Measurements from ENCODE around the gene DAZAP1. TPM values are rescaled to one million over a fixed set of nuclear protein-coding genes. Genes with fewer than 3 reads are reported as not detected.

Gene DAZAP1
- total and polyA plus RNA-seq, 7 donors, result 59.9 to 122 (median 90.9) TPM

DNA sequence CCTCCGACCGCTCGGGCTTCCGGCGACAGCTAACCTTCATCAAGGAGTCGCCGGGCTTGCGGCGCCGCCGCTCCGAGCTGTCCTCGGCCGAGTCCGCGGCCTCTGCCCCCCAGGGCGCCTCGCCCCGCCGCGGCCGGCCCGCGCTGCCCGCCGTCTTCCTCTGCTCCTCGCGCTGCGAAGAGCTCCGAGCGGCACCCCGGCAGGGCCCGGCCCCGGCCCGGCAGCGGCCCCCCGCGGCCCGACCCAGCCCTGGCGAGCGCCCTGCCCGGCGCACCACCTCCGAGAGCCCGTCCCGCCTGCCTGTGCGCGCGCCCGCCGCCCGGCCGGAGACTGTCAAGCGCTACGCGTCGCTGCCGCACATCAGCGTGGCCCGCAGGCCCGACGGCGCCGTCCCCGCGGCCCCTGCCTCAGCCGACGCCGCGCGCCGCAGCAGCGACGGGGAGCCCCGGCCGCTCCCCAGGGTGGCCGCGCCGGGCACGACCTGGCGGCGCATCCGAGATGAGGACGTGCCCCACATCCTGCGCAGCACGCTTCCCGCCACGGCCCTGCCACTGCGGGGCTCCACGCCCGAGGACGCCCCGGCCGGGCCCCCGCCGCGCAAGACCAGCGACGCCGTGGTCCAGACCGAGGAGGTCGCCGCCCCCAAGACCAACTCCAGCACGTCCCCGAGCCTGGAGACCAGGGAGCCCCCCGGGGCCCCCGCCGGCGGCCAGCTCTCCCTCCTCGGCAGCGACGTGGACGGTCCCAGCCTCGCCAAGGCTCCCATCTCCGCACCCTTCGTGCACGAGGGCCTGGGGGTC is 62.1 kb downstream of the DAZAP1 start:
- Histone ChIP-seq H3K36me3 (ENCODE audit: insufficient read depth in 1 of 2, low read depth in 1 of 2) (no peaks in the 10 kb centered on the region), H3K4me3 (peak overlapping the region; percentile 58), H3K9me3 (no peaks in the 10 kb centered on the region), H3K4me1 (peaks cover 47% of the 10 kb centered on the region), H3K27ac (no peak overlapping the region), H3K27me3 (ENCODE audit: insufficient read depth in 3 of 3, low read length in 2 of 3) (peaks cover 0 to 86% (median 72%) of the 10 kb centered on the region in 3 donors)
- ATAC-seq (no peak), DNase-seq (peak; percentile 14 to 48)
- intact Hi-C loops (cut with DNase I), result loop anchor here in 1 of 2 donors (5.0 kb wide), 1 partner anchor 117 kb away; a partner anchor contains a TSS
- TF ChIP-seq, protein P1, sequence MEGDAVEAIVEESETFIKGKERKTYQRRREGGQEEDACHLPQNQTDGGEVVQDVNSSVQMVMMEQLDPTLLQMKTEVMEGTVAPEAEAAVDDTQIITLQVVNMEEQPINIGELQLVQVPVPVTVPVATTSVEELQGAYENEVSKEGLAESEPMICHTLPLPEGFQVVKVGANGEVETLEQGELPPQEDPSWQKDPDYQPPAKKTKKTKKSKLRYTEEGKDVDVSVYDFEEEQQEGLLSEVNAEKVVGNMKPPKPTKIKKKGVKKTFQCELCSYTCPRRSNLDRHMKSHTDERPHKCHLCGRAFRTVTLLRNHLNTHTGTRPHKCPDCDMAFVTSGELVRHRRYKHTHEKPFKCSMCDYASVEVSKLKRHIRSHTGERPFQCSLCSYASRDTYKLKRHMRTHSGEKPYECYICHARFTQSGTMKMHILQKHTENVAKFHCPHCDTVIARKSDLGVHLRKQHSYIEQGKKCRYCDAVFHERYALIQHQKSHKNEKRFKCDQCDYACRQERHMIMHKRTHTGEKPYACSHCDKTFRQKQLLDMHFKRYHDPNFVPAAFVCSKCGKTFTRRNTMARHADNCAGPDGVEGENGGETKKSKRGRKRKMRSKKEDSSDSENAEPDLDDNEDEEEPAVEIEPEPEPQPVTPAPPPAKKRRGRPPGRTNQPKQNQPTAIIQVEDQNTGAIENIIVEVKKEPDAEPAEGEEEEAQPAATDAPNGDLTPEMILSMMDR (IDR thresholded peaks at IDR 0.05), result no peak
- WGBS, 3 donors, result 0 to 1% (median 1%) methylated on average over 39 to 117 of the region's 117 CpGs

DNA sequence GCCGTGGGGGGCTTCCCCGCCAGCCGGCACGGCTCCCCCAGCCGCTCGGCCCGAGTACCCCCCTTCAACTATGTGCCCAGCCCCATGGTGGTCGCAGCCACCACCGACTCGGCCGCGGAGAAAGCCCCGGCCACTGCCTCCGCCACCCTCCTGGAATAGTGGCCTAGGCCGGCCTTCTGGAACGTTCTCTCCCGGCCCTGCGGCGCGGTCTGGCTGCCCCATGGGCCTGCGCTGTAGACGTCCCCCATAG is 62.6 kb downstream of the DAZAP1 start:
- Histone ChIP-seq H3K27ac (no peak overlapping the region), H3K27me3 (ENCODE audit: insufficient read depth in 3 of 3, low read length in 2 of 3) (peaks cover 0 to 81% (median 71%) of the 10 kb centered on the region in 3 donors), H3K4me1 (peaks cover 50% of the 10 kb centered on the region), H3K36me3 (ENCODE audit: insufficient read depth in 1 of 2, low read depth in 1 of 2) (peaks cover 0 to 4% of the 10 kb centered on the region in 2 donors), H3K9me3 (no peaks in the 10 kb centered on the region), H3K4me3 (peak overlapping the region; percentile 58)
- DNase-seq (peak in 1 of 2 donors; percentile 56), ATAC-seq (peak in 1 of 4 donors; percentile 1)
- 1 to 2% (median 2%) methylated on average over 15 to 22 of the region's 22 CpGs for WGBS, 3 donors
- intact Hi-C loops (cut with DNase I), result no loop called here
- TF ChIP-seq, protein P1 (IDR thresholded peaks at IDR 0.05), result no peak

DNA sequence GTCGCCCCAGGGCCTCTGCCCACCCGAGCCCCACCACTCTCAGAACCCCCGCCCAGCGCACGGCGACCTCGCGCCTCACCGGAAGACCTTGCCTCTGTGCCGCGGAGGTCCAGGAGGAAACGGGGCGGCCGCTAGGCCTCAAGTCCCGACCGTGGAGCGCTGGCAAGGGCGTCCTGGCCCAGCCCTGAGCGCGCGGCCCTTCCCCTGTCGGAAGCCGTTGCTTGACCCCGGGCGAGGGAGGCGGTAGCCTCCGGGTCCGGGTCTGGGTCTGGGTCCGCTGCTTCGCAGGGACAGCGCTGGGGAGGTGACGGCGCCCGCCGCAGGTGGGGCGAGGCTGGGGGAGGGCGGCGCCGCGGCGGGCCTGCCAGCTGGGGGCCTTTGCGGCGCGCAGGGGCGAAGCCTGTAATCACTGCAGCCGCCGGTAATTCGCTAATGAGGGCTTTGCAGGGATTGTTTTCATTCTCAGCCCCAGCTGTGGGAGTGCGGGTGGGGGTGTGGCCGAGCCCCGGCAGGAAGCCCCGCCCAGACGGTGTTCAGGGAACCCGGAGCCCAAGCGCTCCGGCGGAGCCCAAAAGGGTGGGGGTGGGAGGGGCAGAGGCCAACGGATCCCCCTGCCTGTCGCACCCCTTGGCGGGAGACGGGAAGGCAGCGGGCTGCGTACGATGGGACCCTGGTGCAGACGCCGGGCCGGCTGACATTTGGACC is 63.1 kb downstream of the DAZAP1 start:
- no peaks in the 10 kb centered on the region for H3K9me3 ChIP-seq
- no peak overlapping the region for H3K27ac ChIP-seq
- intact Hi-C loops (cut with DNase I), result no loop called here
- TF ChIP-seq, protein P1 (IDR thresholded peaks at IDR 0.05), result no peak
- 0 to 1% (median 1%) methylated on average over 39 to 67 of the region's 67 CpGs for WGBS, 3 donors
- H3K4me1 ChIP-seq, result peaks cover 50% of the 10 kb centered on the region
- peaks cover 0 to 9% of the 10 kb centered on the region in 2 donors for H3K36me3 ChIP-seq (ENCODE audit: insufficient read depth in 1 of 2, low read depth in 1 of 2)
- ATAC-seq, result peak in 1 of 4 donors; percentile 5
- H3K27me3 ChIP-seq (ENCODE audit: insufficient read depth in 3 of 3, low read length in 2 of 3), result peaks cover 0 to 76% (median 67%) of the 10 kb centered on the region in 3 donors
- peak overlapping the region; percentile 58 for H3K4me3 ChIP-seq
- DNase-seq, result peak in 1 of 2 donors; percentile 35

DNA sequence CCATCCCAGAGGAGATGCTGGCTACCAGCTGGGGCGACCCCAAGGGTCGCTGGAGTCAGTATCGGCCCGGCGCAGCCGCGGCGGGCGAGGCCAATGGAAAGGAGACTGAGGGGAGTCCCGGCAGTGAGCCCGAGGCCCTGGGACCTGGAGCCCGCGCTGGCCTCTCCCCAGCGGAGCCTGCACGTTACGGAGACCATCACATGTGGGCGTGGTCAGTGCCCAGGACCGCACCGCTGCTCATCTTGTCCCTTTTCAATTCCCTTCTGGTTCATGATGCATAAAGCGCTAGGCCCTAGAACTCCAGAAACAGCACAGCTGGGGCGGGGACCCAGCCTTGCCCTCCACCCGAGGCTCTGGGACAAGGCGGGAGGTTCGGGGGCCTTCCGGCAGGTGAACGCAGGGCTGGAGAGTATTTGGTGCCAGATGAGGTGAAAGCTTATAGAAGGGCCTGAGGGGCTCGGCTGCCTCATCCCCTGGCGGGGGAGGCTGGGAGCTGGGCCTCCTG is 63.7 kb downstream of the DAZAP1 start:
- ATAC-seq, result no peak

More for the DNA sequence above, 63.7 kb downstream of the DAZAP1 start:
- Histone ChIP-seq H3K4me3 (peak overlapping the region; percentile 58), H3K27ac (no peak overlapping the region), H3K9me3 (no peaks in the 10 kb centered on the region), H3K27me3 (ENCODE audit: insufficient read depth in 3 of 3, low read length in 2 of 3) (peaks cover 0 to 70% (median 64%) of the 10 kb centered on the region in 3 donors), H3K36me3 (ENCODE audit: insufficient read depth in 1 of 2, low read depth in 1 of 2) (peaks cover 0 to 14% of the 10 kb centered on the region in 2 donors), H3K4me1 (peaks cover 50% of the 10 kb centered on the region)
- TF ChIP-seq, protein P1 (IDR thresholded peaks at IDR 0.05), result no peak
- WGBS, 3 donors, result 3 to 5% (median 4%) methylated on average over 27 to 28 of the region's 28 CpGs
- peak; percentile 21 to 56 for DNase-seq
- intact Hi-C loops (cut with DNase I), result no loop called here
